ENCODE measurements around the gene IMMP1L.

Gene IMMP1L

DNA sequence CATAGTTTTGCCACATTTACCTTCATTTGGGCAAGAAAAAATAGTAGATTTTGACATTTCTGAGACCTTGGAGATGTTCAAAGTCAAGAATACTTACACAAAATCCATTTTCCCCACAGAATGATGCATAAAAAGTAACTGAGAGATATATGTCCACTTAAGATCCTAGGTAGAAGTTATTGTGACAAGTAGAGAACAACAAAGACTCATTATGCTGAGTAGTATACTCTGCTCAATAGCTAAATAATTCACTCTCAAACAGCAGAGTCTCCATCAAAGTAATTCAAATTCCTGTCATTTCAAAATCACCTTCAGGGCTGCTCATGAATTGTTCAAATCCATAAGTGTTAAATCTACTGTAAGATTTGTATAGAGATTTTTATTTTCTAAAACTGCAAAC is 35.3 kb downstream of the IMMP1L start:
- no peak for TF ChIP-seq ZFX (IDR thresholded peaks at IDR 0.05; ENCODE audit: borderline replicate concordance)
- TF ChIP-seq, protein P1, sequence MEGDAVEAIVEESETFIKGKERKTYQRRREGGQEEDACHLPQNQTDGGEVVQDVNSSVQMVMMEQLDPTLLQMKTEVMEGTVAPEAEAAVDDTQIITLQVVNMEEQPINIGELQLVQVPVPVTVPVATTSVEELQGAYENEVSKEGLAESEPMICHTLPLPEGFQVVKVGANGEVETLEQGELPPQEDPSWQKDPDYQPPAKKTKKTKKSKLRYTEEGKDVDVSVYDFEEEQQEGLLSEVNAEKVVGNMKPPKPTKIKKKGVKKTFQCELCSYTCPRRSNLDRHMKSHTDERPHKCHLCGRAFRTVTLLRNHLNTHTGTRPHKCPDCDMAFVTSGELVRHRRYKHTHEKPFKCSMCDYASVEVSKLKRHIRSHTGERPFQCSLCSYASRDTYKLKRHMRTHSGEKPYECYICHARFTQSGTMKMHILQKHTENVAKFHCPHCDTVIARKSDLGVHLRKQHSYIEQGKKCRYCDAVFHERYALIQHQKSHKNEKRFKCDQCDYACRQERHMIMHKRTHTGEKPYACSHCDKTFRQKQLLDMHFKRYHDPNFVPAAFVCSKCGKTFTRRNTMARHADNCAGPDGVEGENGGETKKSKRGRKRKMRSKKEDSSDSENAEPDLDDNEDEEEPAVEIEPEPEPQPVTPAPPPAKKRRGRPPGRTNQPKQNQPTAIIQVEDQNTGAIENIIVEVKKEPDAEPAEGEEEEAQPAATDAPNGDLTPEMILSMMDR (IDR thresholded peaks at IDR 0.05), result no peak
- no peak overlapping the region for H3K27ac ChIP-seq

DNA sequence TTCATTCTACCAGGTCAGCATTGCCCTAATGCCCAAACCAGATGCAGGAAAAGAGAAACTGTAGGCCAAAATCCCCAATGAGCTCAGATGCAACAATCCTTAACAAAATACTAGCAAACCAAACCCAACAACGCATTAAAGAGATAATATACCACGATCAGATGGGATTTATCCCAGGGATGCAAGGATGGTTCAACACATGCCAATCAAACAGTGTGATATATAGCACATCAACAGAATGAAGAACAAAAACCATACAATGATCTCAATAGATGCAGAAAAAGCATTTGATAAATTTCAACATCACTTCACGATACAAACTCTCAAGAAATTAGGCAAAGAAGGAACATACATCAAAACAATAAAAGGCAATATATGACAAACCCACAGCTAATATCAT is 45.0 kb downstream of the IMMP1L start:
- TF ChIP-seq, protein P1 (IDR thresholded peaks at IDR 0.05), result no peak
- TF ChIP-seq ZFX (IDR thresholded peaks at IDR 0.05; ENCODE audit: borderline replicate concordance), result no peak
- no peak overlapping the region for H3K27ac ChIP-seq

DNA sequence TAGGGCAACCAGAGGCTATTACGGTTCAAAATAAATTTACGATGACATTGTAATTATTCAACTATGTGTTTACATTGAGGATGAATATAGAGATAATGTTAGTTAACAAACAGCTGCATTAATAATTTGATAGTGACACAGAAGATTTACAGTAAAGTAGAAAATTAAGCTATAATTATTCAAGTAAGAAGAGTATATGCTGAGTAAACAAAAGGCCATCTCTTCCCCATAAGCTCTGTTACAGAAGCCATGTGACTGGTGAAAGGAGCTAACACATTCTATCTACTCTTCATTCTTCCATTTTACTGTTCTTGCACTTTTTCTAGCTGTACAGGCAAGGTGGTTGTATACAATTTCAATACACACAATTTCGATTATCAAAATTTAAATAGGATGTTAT is 54.2 kb downstream of the IMMP1L start:
- no peak overlapping the region for H3K27ac ChIP-seq
- TF ChIP-seq, protein P1 (IDR thresholded peaks at IDR 0.05), result no peak
- no peak for TF ChIP-seq ZFX (IDR thresholded peaks at IDR 0.05; ENCODE audit: borderline replicate concordance)

DNA sequence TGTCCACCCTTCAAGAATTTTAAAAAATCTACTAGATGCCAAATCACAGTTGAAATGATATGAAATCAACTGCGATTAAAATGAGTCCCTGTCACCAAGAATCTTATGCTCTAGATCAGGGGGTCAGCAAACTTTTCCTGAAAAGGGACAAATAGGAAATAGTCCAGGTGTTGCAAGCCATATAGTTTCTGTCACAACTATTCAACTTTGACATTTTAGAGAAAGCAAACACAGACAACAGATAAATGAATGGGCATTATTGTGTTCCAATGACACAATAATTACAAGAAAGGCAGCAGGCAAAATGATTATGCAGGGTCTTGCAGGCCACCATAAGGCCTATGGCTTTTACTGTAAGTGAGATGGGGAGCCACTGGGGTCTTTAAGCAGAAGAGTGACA is 58.6 kb downstream of the IMMP1L start:
- H3K27ac ChIP-seq, result no peak overlapping the region

DNA sequence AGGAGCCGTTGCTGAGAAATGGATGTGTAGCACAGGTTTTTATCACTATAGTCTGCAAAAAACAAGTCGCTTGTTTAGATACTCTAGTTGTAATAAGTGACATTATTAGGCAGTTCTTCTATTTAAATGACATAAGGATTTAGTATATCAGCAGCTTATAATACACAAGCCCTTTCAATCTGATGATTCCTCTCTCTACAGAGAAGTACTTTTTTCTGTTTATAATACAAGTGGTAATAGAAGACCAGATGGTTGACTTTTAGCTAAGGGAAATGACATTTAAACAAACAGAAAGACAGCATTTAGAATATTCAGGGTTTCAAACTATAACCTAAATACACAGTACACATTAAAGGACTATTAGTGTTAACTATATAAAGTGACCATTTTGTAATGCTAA is 60.4 kb downstream of the IMMP1L start:
- no peak for TF ChIP-seq ZFX (IDR thresholded peaks at IDR 0.05; ENCODE audit: borderline replicate concordance)
- TF ChIP-seq, protein P1 (IDR thresholded peaks at IDR 0.05), result no peak
- no peak overlapping the region for H3K27ac ChIP-seq

More for the DNA sequence above, 58.6 kb downstream of the IMMP1L start:
- TF ChIP-seq ZFX (IDR thresholded peaks at IDR 0.05; ENCODE audit: borderline replicate concordance), result no peak
- TF ChIP-seq, protein P1 (IDR thresholded peaks at IDR 0.05), result no peak

DNA sequence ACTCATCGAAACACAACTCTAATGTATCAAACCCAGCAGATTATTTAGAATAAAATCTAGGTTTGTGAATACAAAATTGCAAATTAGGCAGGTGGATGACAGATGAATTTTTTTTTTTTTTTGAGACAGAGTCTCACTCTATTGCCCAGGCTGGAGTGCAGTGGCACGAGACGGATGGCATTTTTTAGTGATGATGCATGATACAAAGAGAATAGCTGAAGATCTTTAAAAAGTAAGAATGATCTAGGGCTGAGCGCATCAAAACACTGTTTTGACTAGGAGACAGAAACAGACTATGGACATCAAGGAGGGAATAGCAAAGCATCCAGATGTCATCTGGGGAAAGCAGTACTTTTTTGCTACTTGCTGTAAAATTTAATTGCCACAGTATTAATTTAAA is 63.8 kb downstream of the IMMP1L start:
- H3K27ac ChIP-seq, result no peak overlapping the region
- TF ChIP-seq ZFX (IDR thresholded peaks at IDR 0.05; ENCODE audit: borderline replicate concordance), result no peak
- TF ChIP-seq, protein P1 (IDR thresholded peaks at IDR 0.05), result no peak

DNA sequence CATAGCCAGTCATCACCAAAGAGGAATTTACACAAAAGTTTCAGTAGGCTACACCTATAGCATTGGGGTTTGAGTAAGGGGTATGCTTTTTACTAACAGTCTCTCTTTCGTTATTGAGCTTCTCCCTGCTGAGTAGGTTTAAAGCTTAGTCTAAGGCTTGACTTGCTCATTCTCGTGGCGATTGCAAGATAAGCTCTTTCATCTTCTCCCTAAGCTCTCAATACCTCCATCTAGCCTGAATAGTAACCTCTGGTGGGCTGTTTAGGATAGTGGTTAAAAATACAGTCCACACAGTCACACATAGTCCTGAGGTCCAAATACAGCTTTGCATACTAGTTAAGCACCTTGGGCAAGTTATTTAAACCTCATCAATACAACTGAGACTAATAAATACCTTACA is 65.6 kb downstream of the IMMP1L start:
- TF ChIP-seq ZFX (IDR thresholded peaks at IDR 0.05; ENCODE audit: borderline replicate concordance), result no peak
- TF ChIP-seq, protein P1 (IDR thresholded peaks at IDR 0.05), result no peak
- H3K27ac ChIP-seq, result no peak overlapping the region

All from 22Rv1 (cell line).